T-helper 17 cell (primary cell): ENCODE measurements around the gene TOPBP1. TPM values are rescaled to one million over a fixed set of nuclear protein-coding genes. Genes with fewer than 3 reads are reported as not detected.

ENCODE experiments used
- ATAC-seq: fragments of 150-1000 bp; cut with Tn5 transposase; 2 replicates; pipeline ENCODE4 v1.10.0; 2021; ENCODE audit warnings: mild to moderate bottlenecking, moderate library complexity
- DNase-seq, 3 donors: peaks; one replicate each; pipeline versions ENCODE4 v3.0.0 to v3.0.0-alpha.2; 2020 to 2021
- H3K9me3 ChIP-seq: one replicate; pipeline ENCODE4 v1.7.0; 2013; ENCODE audit warnings: low read length, mild to moderate bottlenecking; ENCODE audit not compliant: control insufficient read depth, poor library complexity, severe bottlenecking
- H3K27ac Mint-ChIP-seq: one replicate; pipeline ENCODE4 v1.8.0; 2022; ENCODE audit warnings: mild to moderate bottlenecking, moderate library complexity, mixed read lengths
- H3K27me3 Mint-ChIP-seq: one replicate; pipeline ENCODE4 v1.8.0; 2022; ENCODE audit warnings: mixed read lengths
- H3K36me3 Mint-ChIP-seq: one replicate; pipeline ENCODE4 v1.8.0; 2022; ENCODE audit warnings: low read depth, mixed read lengths
- H3K4me1 Mint-ChIP-seq: one replicate; pipeline ENCODE4 v1.8.0; 2022; ENCODE audit warnings: mild to moderate bottlenecking, mixed read lengths
- H3K4me3 Mint-ChIP-seq: one replicate; pipeline ENCODE4 v1.8.0; 2022; ENCODE audit warnings: mild to moderate bottlenecking, moderate library complexity, mixed read lengths
- total RNA-seq, 4 donors: library from RNA in 2 of 4; stranded (reverse) in 2 of 4; gene quantifications; one replicate each; pipeline ENCODE4 v1.2.3 and lab custom pipeline; 2022 to 2026

The TOPBP1 gene
- total RNA-seq, 2 donors from 2014 or later: 33.5 to 46.3 TPM

GRCh38 chr3:133611534-133611933 is 50.2 kb downstream of the TOPBP1 start:
- no peak overlapping the region for H3K27ac Mint-ChIP-seq
- H3K9me3 ChIP-seq: no peaks in the 10 kb centered on the region
- H3K36me3 Mint-ChIP-seq: peaks cover 10% of the 10 kb centered on the region
- DNase-seq: no peak
- H3K27me3 Mint-ChIP-seq: no peaks in the 10 kb centered on the region
- H3K4me3 Mint-ChIP-seq: no peak overlapping the region
- no peak for ATAC-seq
- no peaks in the 10 kb centered on the region for H3K4me1 Mint-ChIP-seq

GRCh38 chr3:133610031-133610430 is 51.7 kb downstream of the TOPBP1 start:
- Mint-ChIP-seq H3K36me3 (peaks cover 11% of the 10 kb centered on the region), H3K4me3 (no peak overlapping the region), H3K27ac (no peak overlapping the region), H3K4me1 (no peaks in the 10 kb centered on the region), H3K27me3 (no peaks in the 10 kb centered on the region)
- ATAC-seq: no peak
- DNase-seq: no peak
- H3K9me3 ChIP-seq: no peaks in the 10 kb centered on the region

- no peak for ATAC-seq
- no peaks in the 10 kb centered on the region for H3K9me3 ChIP-seq
- H3K27ac Mint-ChIP-seq: peak overlapping the region; percentile 21
- peaks cover 11% of the 10 kb centered on the region for H3K36me3 Mint-ChIP-seq
- H3K4me1 Mint-ChIP-seq: no peaks in the 10 kb centered on the region
- no peak overlapping the region for H3K4me3 Mint-ChIP-seq
- no peak for DNase-seq
- no peaks in the 10 kb centered on the region for H3K27me3 Mint-ChIP-seq
Observed at GRCh38 chr3:133608388-133608787, 53.4 kb downstream of the TOPBP1 start.

- no peaks in the 10 kb centered on the region for H3K27me3 Mint-ChIP-seq
- H3K4me3 Mint-ChIP-seq: no peak overlapping the region
- H3K27ac Mint-ChIP-seq: peak overlapping the region; percentile 21
- no peaks in the 10 kb centered on the region for H3K9me3 ChIP-seq
- H3K36me3 Mint-ChIP-seq: peaks cover 8% of the 10 kb centered on the region
- no peak for DNase-seq
- no peak for ATAC-seq
- peaks cover 2% of the 10 kb centered on the region for H3K4me1 Mint-ChIP-seq
Observed at GRCh38 chr3:133607816-133608215, 53.9 kb downstream of the TOPBP1 start.

GRCh38 chr3:133606902-133607301 is 54.8 kb downstream of the TOPBP1 start:
- no peak for ATAC-seq
- no peak overlapping the region for H3K4me3 Mint-ChIP-seq
- H3K27ac Mint-ChIP-seq: no peak overlapping the region
- H3K9me3 ChIP-seq: no peaks in the 10 kb centered on the region
- peaks cover 2% of the 10 kb centered on the region for H3K4me1 Mint-ChIP-seq
- peaks cover 8% of the 10 kb centered on the region for H3K36me3 Mint-ChIP-seq
- DNase-seq: no peak
- H3K27me3 Mint-ChIP-seq: no peaks in the 10 kb centered on the region

- no peaks in the 10 kb centered on the region for H3K27me3 Mint-ChIP-seq
- H3K4me1 Mint-ChIP-seq: peaks cover 2% of the 10 kb centered on the region
- ATAC-seq (no peak), DNase-seq (no peak)
- no peaks in the 10 kb centered on the region for H3K9me3 ChIP-seq
- no peak overlapping the region for H3K4me3 Mint-ChIP-seq
- H3K27ac Mint-ChIP-seq: no peak overlapping the region
- peaks cover 8% of the 10 kb centered on the region for H3K36me3 Mint-ChIP-seq
Observed at GRCh38 chr3:133606342-133606741, 55.4 kb downstream of the TOPBP1 start.

- no peak for DNase-seq
- no peak overlapping the region for H3K27ac Mint-ChIP-seq
- no peak for ATAC-seq
- H3K27me3 Mint-ChIP-seq: no peaks in the 10 kb centered on the region
- no peak overlapping the region for H3K4me3 Mint-ChIP-seq
- H3K36me3 Mint-ChIP-seq: no peaks in the 10 kb centered on the region
- no peaks in the 10 kb centered on the region for H3K9me3 ChIP-seq
- peaks cover 2% of the 10 kb centered on the region for H3K4me1 Mint-ChIP-seq
Observed at GRCh38 chr3:133600572-133601081, 61.1 kb downstream of the TOPBP1 start.

- Mint-ChIP-seq H3K4me3 (no peak overlapping the region), H3K27ac (no peak overlapping the region), H3K36me3 (no peaks in the 10 kb centered on the region), H3K4me1 (peaks cover 8% of the 10 kb centered on the region), H3K27me3 (no peaks in the 10 kb centered on the region)
- no peaks in the 10 kb centered on the region for H3K9me3 ChIP-seq
- DNase-seq: no peak
- no peak for ATAC-seq
Observed at GRCh38 chr3:133599280-133599679, 62.5 kb downstream of the TOPBP1 start.

- Mint-ChIP-seq H3K27ac (no peak overlapping the region), H3K36me3 (no peaks in the 10 kb centered on the region), H3K4me3 (no peak overlapping the region), H3K27me3 (no peaks in the 10 kb centered on the region), H3K4me1 (peaks cover 8% of the 10 kb centered on the region)
- no peak for DNase-seq
- ATAC-seq: no peak
- no peaks in the 10 kb centered on the region for H3K9me3 ChIP-seq
Observed at GRCh38 chr3:133598405-133598804, 63.3 kb downstream of the TOPBP1 start.

- H3K9me3 ChIP-seq: no peaks in the 10 kb centered on the region
- Mint-ChIP-seq H3K27ac (no peak overlapping the region), H3K4me1 (peaks cover 10% of the 10 kb centered on the region), H3K4me3 (no peak overlapping the region), H3K36me3 (no peaks in the 10 kb centered on the region), H3K27me3 (no peaks in the 10 kb centered on the region)
- no peak for DNase-seq
- ATAC-seq: no peak
Observed at GRCh38 chr3:133595341-133595740, 66.4 kb downstream of the TOPBP1 start.

GRCh38 chr3:133593243-133593642 is 68.5 kb downstream of the TOPBP1 start:
- H3K4me3 Mint-ChIP-seq: no peak overlapping the region
- no peaks in the 10 kb centered on the region for H3K9me3 ChIP-seq
- ATAC-seq (peak; percentile 11), DNase-seq (no peak)
- H3K27me3 Mint-ChIP-seq: no peaks in the 10 kb centered on the region
- H3K4me1 Mint-ChIP-seq: peaks cover 12% of the 10 kb centered on the region
- H3K36me3 Mint-ChIP-seq: peaks cover 2% of the 10 kb centered on the region
- H3K27ac Mint-ChIP-seq: peak overlapping the region; percentile 5

- H3K9me3 ChIP-seq: no peaks in the 10 kb centered on the region
- Mint-ChIP-seq H3K27me3 (no peaks in the 10 kb centered on the region), H3K4me1 (peaks cover 12% of the 10 kb centered on the region), H3K4me3 (no peak overlapping the region), H3K36me3 (peaks cover 2% of the 10 kb centered on the region), H3K27ac (peak overlapping the region; percentile 24)
- ATAC-seq (peak; percentile 75), DNase-seq (no peak)
Observed at GRCh38 chr3:133592843-133593242, 68.9 kb downstream of the TOPBP1 start.

GRCh38 chr3:133591271-133591742 is 70.4 kb downstream of the TOPBP1 start:
- no peaks in the 10 kb centered on the region for H3K9me3 ChIP-seq
- H3K27ac Mint-ChIP-seq: no peak overlapping the region
- H3K27me3 Mint-ChIP-seq: no peaks in the 10 kb centered on the region
- peaks cover 18% of the 10 kb centered on the region for H3K4me1 Mint-ChIP-seq
- ATAC-seq (no peak), DNase-seq (no peak)
- peaks cover 2% of the 10 kb centered on the region for H3K36me3 Mint-ChIP-seq
- H3K4me3 Mint-ChIP-seq: no peak overlapping the region

GRCh38 chr3:133589503-133589902 is 72.2 kb downstream of the TOPBP1 start:
- peaks cover 2% of the 10 kb centered on the region for H3K36me3 Mint-ChIP-seq
- peak overlapping the region; percentile 81 for H3K27ac Mint-ChIP-seq

More at GRCh38 chr3:133589503-133589902, 72.2 kb downstream of the TOPBP1 start:
- no peak overlapping the region for H3K4me3 Mint-ChIP-seq
- ATAC-seq (no peak), DNase-seq (no peak)
- no peaks in the 10 kb centered on the region for H3K27me3 Mint-ChIP-seq
- peaks cover 12% of the 10 kb centered on the region for H3K4me1 Mint-ChIP-seq
- no peaks in the 10 kb centered on the region for H3K9me3 ChIP-seq
